Neural cell (in vitro differentiated cells): ENCODE measurements around the gene SPAG16. TPM values are rescaled to one million over a fixed set of nuclear protein-coding genes. Genes with fewer than 3 reads are reported as not detected.

Source experiments
- H2AFZ ChIP-seq: fragments of 200-600, 300-800 bp; sonication (generic), shearing (Covaris generic); 2 replicates; pipeline ENCODE4 v1.6.0; 2014; ENCODE audit warnings: low read depth, mild to moderate bottlenecking, antibody characterized with exemption, low read length, moderate library complexity
- H3F3A ChIP-seq: fragments of 200-600 bp; shearing (Covaris generic); 2 replicates; pipeline ENCODE4 v1.6.1; 2016; ENCODE audit warnings: mild to moderate bottlenecking, moderate library complexity, mixed read lengths, antibody characterized with exemption, low read length; ENCODE audit not compliant: insufficient read depth, poor library complexity, severe bottlenecking
- H3K27ac ChIP-seq: fragments of 200-600, 300-800 bp; sonication (generic), shearing (Covaris generic); 2 replicates; pipeline ENCODE4 v1.5.1; 2014; ENCODE audit warnings: mild to moderate bottlenecking, low read length, moderate library complexity
- H3K27me3 ChIP-seq: fragments of 300-800, 200-600 bp; sonication (generic), shearing (Covaris generic); 2 replicates; pipeline ENCODE4 v1.6.0; 2014; ENCODE audit warnings: mild to moderate bottlenecking, low read depth, low read length, moderate library complexity; ENCODE audit not compliant: insufficient read depth
- H3K36me3 ChIP-seq: fragments of 300-800, 200-600 bp; sonication (generic), shearing (Covaris generic); 2 replicates; pipeline ENCODE4 v1.5.1; 2014; ENCODE audit warnings: mild to moderate bottlenecking, antibody characterized with exemption, low read length, moderate library complexity; ENCODE audit not compliant: insufficient read depth
- H3K4me2 ChIP-seq: fragments of 300-800, 200-600 bp; sonication (generic), shearing (Covaris generic); 2 replicates; pipeline ENCODE4 v1.6.0; 2014; ENCODE audit warnings: mild to moderate bottlenecking, low read length
- H3K4me3 ChIP-seq: fragments of 300-800, 200-600 bp; sonication (generic), shearing (Covaris generic); 2 replicates; pipeline ENCODE4 v1.5.1; 2014; ENCODE audit warnings: mild to moderate bottlenecking, low read length, moderate library complexity
- H3K79me2 ChIP-seq: fragments of 200-600 bp; shearing (Covaris generic); replicated peaks from 2 replicates; pipeline ENCODE4 v1.6.0; 2014; ENCODE audit warnings: mild to moderate bottlenecking, low read length, moderate library complexity; ENCODE audit not compliant: insufficient read depth
- H3K9ac ChIP-seq: fragments of 300-800, 200-600 bp; sonication (generic), shearing (Covaris generic); 2 replicates; pipeline ENCODE4 v1.6.1; 2016; ENCODE audit warnings: mild to moderate bottlenecking, low read length, mixed read lengths
- H3K9me2 ChIP-seq: fragments of 200-600 bp; shearing (Covaris generic); 2 replicates; pipeline ENCODE4 v1.6.1; 2016; ENCODE audit warnings: mild to moderate bottlenecking, low read length, mixed read lengths; ENCODE audit not compliant: insufficient read depth
- H3K9me3 ChIP-seq: fragments of 200-600, 300-800 bp; sonication (generic), shearing (Covaris generic); 2 replicates; pipeline ENCODE4 v1.6.1; 2016; ENCODE audit warnings: mild to moderate bottlenecking, mixed run types, low read length, moderate library complexity, mixed read lengths
- H4K20me1 ChIP-seq: fragments of 200-600 bp; shearing (Covaris generic); 2 replicates; pipeline ENCODE4 v1.6.1; 2016; ENCODE audit warnings: mild to moderate bottlenecking, mixed run types; ENCODE audit not compliant: insufficient read depth
- EP300 ChIP-seq: fragments of 450-650 bp; conservative IDR thresholded peaks from 2 replicates; pipeline ENCODE4 v1.6.1; 2014; ENCODE audit warnings: antibody characterized with exemption, mild to moderate bottlenecking, moderate library complexity; ENCODE audit not compliant: poor library complexity, severe bottlenecking
- EZH2 ChIP-seq: fragments of 200-600, 300-800 bp; shearing (Covaris generic), sonication (generic); IDR thresholded peaks from 2 replicates; pipeline ENCODE4 v1.6.1; 2014; ENCODE audit warnings: antibody characterized with exemption, low read length, borderline replicate concordance, mild to moderate bottlenecking; ENCODE audit not compliant: insufficient read depth, poor library complexity, severe bottlenecking
- MXI1 ChIP-seq: fragments of 450-650 bp; conservative IDR thresholded peaks from 2 replicates; pipeline ENCODE4 v1.6.1; 2014; ENCODE audit warnings: antibody characterized with exemption, mild to moderate bottlenecking; ENCODE audit not compliant: poor library complexity, severe bottlenecking
- POLR2AphosphoS5 ChIP-seq: IDR thresholded peaks from 2 replicates; pipeline ENCODE4 v1.6.1; 2012
- RAD21 ChIP-seq: fragments of 450-650 bp; conservative IDR thresholded peaks from 2 replicates; pipeline ENCODE4 v1.6.1; 2014; ENCODE audit warnings: antibody characterized with exemption, mild to moderate bottlenecking, moderate library complexity
- SMC3 ChIP-seq: fragments of 450-650 bp; conservative IDR thresholded peaks from 2 replicates; pipeline ENCODE4 v1.6.1; 2014; ENCODE audit warnings: antibody characterized with exemption, mild to moderate bottlenecking, moderate library complexity; ENCODE audit not compliant: poor library complexity
- TAF1 ChIP-seq: IDR thresholded peaks from 2 replicates; pipeline ENCODE4 v1.6.1; 2012; ENCODE audit warnings: low read depth
- polyA plus RNA-seq: library from polyadenylated mRNA; depleted of rRNA; stranded (reverse); fragments of >200 nt; gene quantifications from 2 replicates; pipeline ENCODE4 v1.2.3, GENCODE V29; 2014
- TF ChIP-seq, protein P1 (sequence below): fragments of 450-650 bp; IDR thresholded peaks from 2 replicates; pipeline ENCODE4 v1.5.1; 2014; ENCODE audit warnings: antibody characterized with exemption, mild to moderate bottlenecking, moderate library complexity; ENCODE audit not compliant: poor library complexity, severe bottlenecking
- TF ChIP-seq, protein P2 (sequence below): IDR thresholded peaks from 2 replicates; pipeline ENCODE4 v1.6.1; 2012; ENCODE audit warnings: borderline replicate concordance

Gene SPAG16
- polyA plus RNA-seq, 1 donor from 2014 or later = 75.4 TPM

- Histone ChIP-seq H3K27me3 (no peaks in the 10 kb centered on the region), H3K9me3 (no peaks in the 10 kb centered on the region), H3K79me2 (no peaks in the 10 kb centered on the region), H3K9me2 (no peaks in the 10 kb centered on the region), H4K20me1 (no peaks in the 10 kb centered on the region), H3K4me3 (no peak overlapping the region), H2AFZ (no peak overlapping the region), H3K36me3 (no peaks in the 10 kb centered on the region), H3K27ac (no peak overlapping the region), H3K4me2 (no peak overlapping the region), H3K9ac (no peak overlapping the region), H3F3A (no peaks in the 10 kb centered on the region)
- TF ChIP-seq EP300 (no peak), POLR2AphosphoS5 (no peak), SMC3 (no peak)
These were observed 1102.5 kb downstream of the SPAG16 start for GRCh38 chr2:214386720-214387119.

- no peaks in the 10 kb centered on the region for H3K79me2 ChIP-seq
- H4K20me1 ChIP-seq = no peaks in the 10 kb centered on the region
- no peak overlapping the region for H3K9ac ChIP-seq
- no peaks in the 10 kb centered on the region for H3F3A ChIP-seq
- TF ChIP-seq MXI1 (no peak), TAF1 (no peak), POLR2AphosphoS5 (peak; percentile 81), SMC3 (no peak), EP300 (peak; percentile 97), RAD21 (peak; percentile 9), EZH2 (no peak)
- TF ChIP-seq, protein P1, sequence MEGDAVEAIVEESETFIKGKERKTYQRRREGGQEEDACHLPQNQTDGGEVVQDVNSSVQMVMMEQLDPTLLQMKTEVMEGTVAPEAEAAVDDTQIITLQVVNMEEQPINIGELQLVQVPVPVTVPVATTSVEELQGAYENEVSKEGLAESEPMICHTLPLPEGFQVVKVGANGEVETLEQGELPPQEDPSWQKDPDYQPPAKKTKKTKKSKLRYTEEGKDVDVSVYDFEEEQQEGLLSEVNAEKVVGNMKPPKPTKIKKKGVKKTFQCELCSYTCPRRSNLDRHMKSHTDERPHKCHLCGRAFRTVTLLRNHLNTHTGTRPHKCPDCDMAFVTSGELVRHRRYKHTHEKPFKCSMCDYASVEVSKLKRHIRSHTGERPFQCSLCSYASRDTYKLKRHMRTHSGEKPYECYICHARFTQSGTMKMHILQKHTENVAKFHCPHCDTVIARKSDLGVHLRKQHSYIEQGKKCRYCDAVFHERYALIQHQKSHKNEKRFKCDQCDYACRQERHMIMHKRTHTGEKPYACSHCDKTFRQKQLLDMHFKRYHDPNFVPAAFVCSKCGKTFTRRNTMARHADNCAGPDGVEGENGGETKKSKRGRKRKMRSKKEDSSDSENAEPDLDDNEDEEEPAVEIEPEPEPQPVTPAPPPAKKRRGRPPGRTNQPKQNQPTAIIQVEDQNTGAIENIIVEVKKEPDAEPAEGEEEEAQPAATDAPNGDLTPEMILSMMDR = no peak
- TF ChIP-seq, protein P2, sequence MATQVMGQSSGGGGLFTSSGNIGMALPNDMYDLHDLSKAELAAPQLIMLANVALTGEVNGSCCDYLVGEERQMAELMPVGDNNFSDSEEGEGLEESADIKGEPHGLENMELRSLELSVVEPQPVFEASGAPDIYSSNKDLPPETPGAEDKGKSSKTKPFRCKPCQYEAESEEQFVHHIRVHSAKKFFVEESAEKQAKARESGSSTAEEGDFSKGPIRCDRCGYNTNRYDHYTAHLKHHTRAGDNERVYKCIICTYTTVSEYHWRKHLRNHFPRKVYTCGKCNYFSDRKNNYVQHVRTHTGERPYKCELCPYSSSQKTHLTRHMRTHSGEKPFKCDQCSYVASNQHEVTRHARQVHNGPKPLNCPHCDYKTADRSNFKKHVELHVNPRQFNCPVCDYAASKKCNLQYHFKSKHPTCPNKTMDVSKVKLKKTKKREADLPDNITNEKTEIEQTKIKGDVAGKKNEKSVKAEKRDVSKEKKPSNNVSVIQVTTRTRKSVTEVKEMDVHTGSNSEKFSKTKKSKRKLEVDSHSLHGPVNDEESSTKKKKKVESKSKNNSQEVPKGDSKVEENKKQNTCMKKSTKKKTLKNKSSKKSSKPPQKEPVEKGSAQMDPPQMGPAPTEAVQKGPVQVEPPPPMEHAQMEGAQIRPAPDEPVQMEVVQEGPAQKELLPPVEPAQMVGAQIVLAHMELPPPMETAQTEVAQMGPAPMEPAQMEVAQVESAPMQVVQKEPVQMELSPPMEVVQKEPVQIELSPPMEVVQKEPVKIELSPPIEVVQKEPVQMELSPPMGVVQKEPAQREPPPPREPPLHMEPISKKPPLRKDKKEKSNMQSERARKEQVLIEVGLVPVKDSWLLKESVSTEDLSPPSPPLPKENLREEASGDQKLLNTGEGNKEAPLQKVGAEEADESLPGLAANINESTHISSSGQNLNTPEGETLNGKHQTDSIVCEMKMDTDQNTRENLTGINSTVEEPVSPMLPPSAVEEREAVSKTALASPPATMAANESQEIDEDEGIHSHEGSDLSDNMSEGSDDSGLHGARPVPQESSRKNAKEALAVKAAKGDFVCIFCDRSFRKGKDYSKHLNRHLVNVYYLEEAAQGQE = no peak
- H2AFZ ChIP-seq = no peak overlapping the region
- H3K9me3 ChIP-seq = no peaks in the 10 kb centered on the region
- H3K27ac ChIP-seq = no peak overlapping the region
- no peak overlapping the region for H3K4me2 ChIP-seq
- H3K4me3 ChIP-seq = no peak overlapping the region
- H3K9me2 ChIP-seq = no peaks in the 10 kb centered on the region
- H3K36me3 ChIP-seq = no peaks in the 10 kb centered on the region
- H3K27me3 ChIP-seq = no peaks in the 10 kb centered on the region
These were observed 1105.1 kb downstream of the SPAG16 start for GRCh38 chr2:214389334-214389733.

DNA sequence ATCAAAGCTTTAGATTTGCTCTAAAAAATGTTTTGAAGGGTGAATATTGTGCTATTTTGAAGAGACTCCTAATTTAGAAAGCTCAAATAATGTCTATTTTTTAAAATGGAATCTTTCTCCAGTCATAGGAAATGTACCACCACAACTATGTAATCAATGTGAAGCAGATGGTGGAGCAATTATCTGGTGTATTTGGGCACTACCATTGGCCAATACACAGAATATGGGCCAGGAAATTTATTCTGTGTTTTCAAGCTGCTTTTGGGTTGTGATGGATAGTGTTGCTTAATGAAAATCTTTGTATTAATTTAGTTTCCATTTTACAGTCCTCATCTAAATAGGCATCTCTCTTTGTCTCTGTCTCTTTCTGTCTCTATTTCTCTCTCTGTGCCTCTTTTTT lies 1109.5 kb downstream of the SPAG16 start:
- H3K27ac ChIP-seq = no peak overlapping the region
- H4K20me1 ChIP-seq = no peaks in the 10 kb centered on the region
- H3K9me3 ChIP-seq = no peaks in the 10 kb centered on the region
- no peaks in the 10 kb centered on the region for H3K36me3 ChIP-seq
- H3F3A ChIP-seq = no peaks in the 10 kb centered on the region
- TF ChIP-seq POLR2AphosphoS5 (no peak), EZH2 (no peak), MXI1 (no peak), TAF1 (no peak), SMC3 (no peak), EP300 (no peak), RAD21 (no peak)
- TF ChIP-seq, protein P1 = no peak
- TF ChIP-seq, protein P2 = no peak
- no peak overlapping the region for H2AFZ ChIP-seq
- H3K9ac ChIP-seq = no peak overlapping the region
- no peaks in the 10 kb centered on the region for H3K79me2 ChIP-seq
- H3K27me3 ChIP-seq = no peaks in the 10 kb centered on the region
- H3K4me3 ChIP-seq = no peak overlapping the region
- no peaks in the 10 kb centered on the region for H3K9me2 ChIP-seq
- H3K4me2 ChIP-seq = no peak overlapping the region
